HG03442 (cell line): ENCODE data around the gene OPA3.

Source experiments
- ATAC-seq: cut with Tn5 transposase; IDR thresholded peaks from one replicate; pipeline ENCODE4 v1.9.1; 2021; ENCODE audit warnings: mild to moderate bottlenecking, moderate library complexity; ENCODE audit not compliant: unreplicated experiment

Gene OPA3

DNA sequence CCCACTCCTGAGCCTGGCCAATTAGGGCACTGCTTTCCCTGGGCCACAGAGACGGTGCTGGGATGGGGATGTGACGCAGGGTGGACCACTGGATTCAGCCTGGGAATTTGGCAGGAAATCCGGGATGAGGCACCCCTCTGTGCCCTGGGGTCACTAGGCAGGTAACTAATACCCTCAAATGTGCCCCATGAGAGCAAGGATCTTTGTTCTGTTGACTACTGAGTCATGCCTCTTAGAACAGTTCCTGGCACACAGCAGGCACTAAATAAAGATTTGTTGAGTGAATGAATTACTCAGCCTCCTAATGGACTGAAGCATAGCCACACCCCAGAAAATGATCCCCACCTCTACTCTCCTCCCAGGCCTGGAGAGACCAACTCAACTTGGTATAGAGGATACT, 15.9 kb downstream of the OPA3 start:
- ATAC-seq, result no peak

DNA sequence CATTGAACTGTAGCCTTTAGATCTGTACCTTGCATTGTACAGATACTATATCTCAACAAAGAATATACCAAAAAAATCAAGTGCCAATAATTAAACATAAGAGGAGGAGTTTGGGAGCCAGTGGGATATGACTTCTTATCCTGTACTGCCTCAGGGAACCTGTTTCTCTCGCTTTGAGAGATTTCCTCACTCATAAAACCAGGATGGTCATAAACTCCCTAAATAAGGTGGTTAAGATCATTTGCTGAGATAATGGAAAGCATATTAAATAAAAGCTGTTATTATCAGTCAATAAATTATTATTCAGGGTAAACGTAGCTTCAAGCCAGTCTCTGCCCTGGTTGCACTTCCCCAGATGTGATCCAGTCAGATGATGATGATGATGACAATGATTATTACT, 17.0 kb downstream of the OPA3 start:
- ATAC-seq, result no peak

DNA sequence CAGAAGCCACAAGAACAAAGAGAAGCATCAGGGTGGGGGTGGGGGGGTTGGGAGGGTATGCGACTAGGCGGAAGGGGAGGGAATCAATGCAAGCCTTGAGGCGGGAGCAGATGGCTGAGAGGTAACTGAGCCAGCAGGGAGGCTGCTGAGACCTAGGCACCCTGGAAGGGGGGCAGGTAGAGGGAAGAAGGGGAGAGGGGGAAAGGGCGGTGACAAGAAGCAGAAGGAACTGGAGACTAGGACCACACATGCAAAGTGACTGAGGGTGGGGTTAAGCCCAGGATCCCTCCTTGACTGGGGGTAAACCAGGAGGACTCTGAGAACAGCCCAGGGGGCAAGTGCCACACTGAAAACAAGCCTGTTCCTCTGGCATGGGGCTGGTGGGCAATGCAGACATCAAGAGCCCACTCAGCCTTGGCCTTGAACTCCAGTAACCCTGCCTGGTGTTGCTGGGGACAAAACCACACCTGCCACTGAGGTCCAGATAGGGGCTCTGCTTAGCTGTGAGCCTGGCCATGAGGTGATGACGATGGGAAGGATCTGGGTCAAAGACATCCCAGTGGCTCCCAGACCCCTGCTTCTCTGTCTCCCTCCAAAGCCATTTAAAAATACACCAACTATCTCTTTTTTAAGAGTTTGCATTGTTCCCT, 20.3 kb downstream of the OPA3 start:
- ATAC-seq, result no peak

DNA sequence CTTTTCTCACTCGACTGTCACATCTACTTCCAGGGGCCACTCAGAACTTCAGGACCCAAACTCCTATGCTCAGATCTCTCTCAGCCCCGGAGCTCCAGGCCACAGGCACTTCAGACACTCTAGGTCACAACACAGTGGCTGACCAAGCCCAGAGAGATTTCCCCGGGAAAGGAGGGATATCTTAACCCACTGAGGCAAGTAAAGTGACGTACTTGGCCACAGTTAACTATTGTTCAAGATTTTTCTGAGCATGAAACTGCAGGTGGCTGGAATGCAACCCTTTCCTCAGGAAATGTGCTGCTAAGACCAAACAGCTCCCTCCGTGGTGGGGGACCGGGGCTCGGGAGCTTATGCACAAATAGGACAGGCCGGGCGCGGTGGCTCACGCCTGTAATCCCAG, 23.9 kb downstream of the OPA3 start:
- ATAC-seq, result no peak

DNA sequence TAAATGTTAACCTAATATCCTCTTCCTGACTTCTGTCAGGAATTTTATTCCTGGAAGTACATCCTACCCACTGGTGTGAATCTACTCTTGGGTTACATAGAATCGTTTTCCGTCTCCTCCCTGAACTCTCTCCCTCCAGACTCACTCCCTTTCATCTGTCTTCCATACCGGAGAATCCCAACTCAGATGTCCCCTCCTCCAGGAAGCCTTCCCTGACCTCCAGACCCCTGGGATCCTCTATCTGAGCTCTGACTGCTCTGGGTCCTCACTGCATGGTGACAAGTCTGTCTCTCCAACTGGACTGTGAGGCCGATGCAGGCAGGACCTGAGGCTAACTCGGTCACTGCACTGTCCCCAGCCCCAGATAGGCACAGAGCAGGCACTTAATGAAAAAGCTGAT, 24.6 kb downstream of the OPA3 start:
- no peak for ATAC-seq

DNA sequence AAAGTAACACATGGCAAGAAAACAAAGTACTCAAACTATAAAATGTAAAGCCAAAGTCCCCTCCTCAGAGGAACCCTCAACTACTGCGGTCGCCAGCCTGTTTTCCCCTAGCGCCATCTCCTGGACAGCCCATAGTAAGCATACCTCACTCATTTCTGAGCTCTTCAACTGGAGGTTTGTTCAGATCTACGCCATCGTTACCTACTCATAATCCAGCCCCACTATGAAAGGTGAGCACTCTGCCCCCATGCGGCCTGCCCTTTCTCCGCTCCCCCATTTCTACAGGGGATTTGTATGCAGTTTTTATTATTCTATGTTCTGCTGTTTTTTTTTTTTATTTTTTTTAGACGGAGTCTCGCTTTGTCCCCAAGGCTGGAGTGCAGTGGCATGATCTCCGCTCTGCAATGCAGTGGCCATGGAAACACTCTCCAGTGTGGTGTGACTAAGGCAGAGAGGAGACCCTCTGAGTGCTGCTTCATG, 26.2 kb downstream of the OPA3 start:
- ATAC-seq, result no peak

DNA sequence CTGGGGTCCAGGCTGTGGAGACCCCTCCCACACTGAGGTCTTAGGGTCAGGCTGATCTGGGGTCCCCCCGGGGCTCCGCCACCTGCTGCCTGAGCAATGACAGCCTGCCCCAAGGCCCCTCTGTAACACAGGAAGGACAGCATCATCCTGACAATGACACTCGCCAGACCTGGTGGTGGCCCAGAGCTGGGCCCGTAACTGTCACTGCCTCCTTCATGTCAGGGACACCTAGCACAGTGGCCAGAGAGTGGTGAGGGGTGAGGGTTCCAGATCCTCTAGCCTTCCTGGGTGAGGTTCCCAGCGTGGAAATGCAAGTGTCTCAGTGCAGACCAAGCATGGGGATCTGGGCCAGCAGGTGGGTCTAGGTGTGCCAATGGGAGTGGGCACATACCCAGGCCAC, 27.8 kb downstream of the OPA3 start:
- ATAC-seq, result no peak

- no peak for ATAC-seq
Measured at GRCh38 chr19:45554481-45554880, 30.1 kb downstream of the OPA3 start.

- ATAC-seq, result no peak
Measured at GRCh38 chr19:45553464-45553863, 31.1 kb downstream of the OPA3 start.

GRCh38 chr19:45547965-45548609, 36.5 kb downstream of the OPA3 start:
- no peak for ATAC-seq

DNA sequence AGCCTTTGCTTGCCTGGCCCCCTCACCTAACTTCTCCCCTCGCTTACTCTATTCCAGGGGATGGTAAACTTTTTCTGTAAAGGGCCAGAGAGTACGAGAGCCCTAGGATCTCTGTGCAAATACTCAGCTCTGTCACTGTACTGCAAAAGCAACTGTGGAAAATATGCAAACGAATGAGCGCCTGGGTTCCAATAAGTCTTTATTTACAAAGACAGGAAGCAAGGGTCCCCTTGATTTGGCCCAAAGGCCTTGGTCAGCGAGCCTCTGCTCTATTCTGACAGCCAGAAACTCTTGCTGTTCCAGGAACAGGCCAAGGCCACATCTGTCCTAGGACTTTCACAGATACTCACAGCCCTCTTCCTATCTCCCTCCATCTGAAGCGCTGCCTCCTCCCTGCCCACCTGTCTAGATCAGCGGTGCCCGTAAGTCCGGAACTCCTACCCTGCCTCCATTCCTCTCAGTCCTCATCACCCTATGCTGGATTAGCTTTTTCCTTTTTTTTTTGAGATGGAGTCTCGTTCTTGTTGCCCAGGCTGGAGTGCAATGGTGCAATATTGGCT, 37.3 kb downstream of the OPA3 start:
- ATAC-seq, result no peak

GRCh38 chr19:45542234-45542668, 42.4 kb downstream of the OPA3 start:
- ATAC-seq, result no peak

GRCh38 chr19:45539459-45539858, 45.1 kb downstream of the OPA3 start:
- no peak for ATAC-seq

- no peak for ATAC-seq
Measured at GRCh38 chr19:45531349-45531748, 53.3 kb downstream of the OPA3 start.

- ATAC-seq, result no peak
Measured at GRCh38 chr19:45529420-45529785, 55.2 kb downstream of the OPA3 start.

DNA sequence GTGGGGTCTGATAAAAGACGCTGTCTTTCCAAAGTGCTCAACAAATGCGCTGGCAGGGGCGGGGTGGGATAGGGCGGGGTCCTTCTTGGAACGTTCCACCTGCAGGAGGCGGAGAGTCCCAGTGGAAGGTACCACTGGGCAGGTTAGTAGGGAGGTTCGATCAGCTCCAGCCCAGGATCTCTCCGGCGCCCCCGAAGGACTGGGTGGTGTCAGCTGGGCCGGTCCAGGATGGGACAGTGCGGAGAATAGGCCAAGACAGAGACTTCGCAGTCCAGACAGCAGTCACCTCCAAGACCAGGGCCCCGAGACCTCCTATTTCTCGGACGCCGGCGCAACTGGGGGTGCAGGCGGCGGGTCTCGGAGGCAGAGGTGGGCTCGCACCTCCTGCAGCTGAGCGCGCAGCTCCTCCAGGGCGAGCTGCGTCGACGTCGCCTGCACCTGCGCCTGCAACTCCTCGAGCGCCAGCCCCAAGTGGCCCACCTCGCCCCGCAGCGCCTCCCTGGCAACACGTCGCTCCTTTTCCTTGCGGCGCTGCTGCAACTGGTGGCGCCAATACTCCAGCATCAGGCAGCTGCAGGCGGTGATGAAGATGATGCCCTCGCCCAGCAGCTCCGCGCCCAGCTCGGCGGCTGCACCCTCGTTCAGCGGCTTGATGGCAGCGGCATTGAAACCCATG, 55.7 kb downstream of the OPA3 start:
- no peak for ATAC-seq

- ATAC-seq, result no peak
Measured at GRCh38 chr19:45528149-45528743, 56.4 kb downstream of the OPA3 start.

DNA sequence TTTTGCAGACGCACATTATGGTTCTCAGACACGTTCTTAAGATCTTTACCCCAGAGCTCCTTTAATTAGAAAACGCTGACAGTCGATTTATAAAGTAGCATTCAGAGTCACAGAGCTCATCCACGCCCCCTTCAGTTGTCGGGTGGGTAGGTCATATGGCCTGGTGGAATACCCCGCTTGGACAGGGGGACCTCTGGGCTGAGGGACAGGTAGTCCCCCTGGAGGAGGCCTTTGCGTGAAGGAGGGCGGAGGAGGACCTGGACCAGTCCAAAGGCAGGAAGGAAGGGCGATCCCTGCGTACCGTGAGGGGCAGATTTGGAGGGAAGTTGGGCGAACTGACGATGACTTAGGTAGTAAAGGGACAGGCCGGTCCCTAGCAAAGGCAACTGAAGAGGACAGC, 56.9 kb downstream of the OPA3 start:
- no peak for ATAC-seq

DNA sequence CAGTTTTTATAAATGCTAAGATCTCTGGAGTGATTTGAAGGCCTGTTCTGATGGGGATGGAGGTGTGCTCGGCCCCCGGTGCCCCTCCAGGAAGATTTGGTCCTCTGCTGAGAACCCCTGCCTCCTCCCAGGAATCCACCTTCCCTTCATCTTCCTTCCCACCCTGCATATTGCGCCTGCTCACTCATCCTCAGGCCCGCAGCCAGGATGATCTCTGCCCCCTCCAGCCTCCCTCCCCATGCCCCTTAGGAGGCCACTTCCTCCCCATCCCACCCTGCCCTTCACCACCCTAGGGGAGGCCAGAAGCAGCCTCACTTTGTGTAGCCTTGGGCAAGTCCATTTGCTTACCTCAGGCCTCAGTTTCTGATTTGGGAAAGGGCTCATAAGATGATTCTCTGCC, 57.6 kb downstream of the OPA3 start:
- no peak for ATAC-seq

- ATAC-seq, result no peak
Measured at GRCh38 chr19:45526143-45526542, 58.5 kb downstream of the OPA3 start.

GRCh38 chr19:45524575-45525129, 60.0 kb downstream of the OPA3 start:
- no peak for ATAC-seq
